ENCODE measurements around the gene ANXA4. TPM values are rescaled to one million over a fixed set of nuclear protein-coding genes. Genes with fewer than 3 reads are reported as not detected.

Gene ANXA4
- total RNA-seq, 3 donors from 2014 or later (not counting 1 experiment from before 2014, with no cell fraction given), result 44.6 to 63.6 (median 55.8) TPM

DNA sequence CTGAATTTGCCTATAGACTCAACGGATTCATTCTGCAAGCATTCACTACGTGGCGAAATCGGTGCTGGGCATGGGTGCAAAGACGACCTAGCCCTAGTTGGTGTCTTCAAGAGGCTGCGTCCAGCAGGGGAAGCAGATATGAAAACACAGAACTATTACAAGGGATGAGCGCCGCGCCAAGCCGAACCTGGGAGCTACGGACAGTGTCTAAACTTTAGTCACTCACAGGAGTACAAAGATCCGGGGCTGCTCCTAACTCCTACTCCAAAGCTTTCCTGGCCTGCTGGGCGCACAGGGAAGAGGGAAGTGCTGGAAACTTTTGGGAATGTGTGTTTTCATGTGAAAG, 732 bp upstream of the ANXA4 start:
- 8% methylated on average over 12 of the region's 13 CpGs for WGBS (ENCODE audit: insufficient coverage)
- DNase-seq, result peak; percentile 22 to 48
- Histone ChIP-seq H3K9me3 (ENCODE audit: control insufficient read depth, insufficient read depth, low read length) (no peaks in the 10 kb centered on the region), H3K4me1 (ENCODE audit: control insufficient read depth, insufficient read depth, low read length) (peaks cover 22% of the 10 kb centered on the region), H3K27me3 (ENCODE audit: control insufficient read depth, insufficient read depth, low read length) (no peaks in the 10 kb centered on the region), H3K36me3 (ENCODE audit: control insufficient read depth, insufficient read depth, low read length) (no peaks in the 10 kb centered on the region), H3K27ac (ENCODE audit: low read length) (peak overlapping the region; percentile 54), H3K4me3 (ENCODE audit: low read length) (peak overlapping the region; percentile 82)
- intact Hi-C loops (cut with micrococcal nuclease), result loop anchor here (5.0 kb wide), 1 partner anchor 36 kb away; no protein-coding TSS in a partner anchor
- H3K4me3 Mint-ChIP-seq, result peak overlapping the region; percentile 99
- no peak for TF ChIP-seq CTCF (IDR thresholded peaks at IDR 0.05)
- ATAC-seq, result peak in 2 of 3 donors; percentile 18 to 48
- no peaks in the 10 kb centered on the region for H3K27me3 Mint-ChIP-seq (ENCODE audit: low read depth in 2 of 2)
- no peaks in the 10 kb centered on the region for H3K9me3 Mint-ChIP-seq
- no peaks in the 10 kb centered on the region for H3K36me3 Mint-ChIP-seq
- H3K27ac Mint-ChIP-seq, result peak overlapping the region; percentile 91 to 95
- H3K4me1 Mint-ChIP-seq, result peaks cover 25 to 38% of the 10 kb centered on the region in 2 donors

DNA sequence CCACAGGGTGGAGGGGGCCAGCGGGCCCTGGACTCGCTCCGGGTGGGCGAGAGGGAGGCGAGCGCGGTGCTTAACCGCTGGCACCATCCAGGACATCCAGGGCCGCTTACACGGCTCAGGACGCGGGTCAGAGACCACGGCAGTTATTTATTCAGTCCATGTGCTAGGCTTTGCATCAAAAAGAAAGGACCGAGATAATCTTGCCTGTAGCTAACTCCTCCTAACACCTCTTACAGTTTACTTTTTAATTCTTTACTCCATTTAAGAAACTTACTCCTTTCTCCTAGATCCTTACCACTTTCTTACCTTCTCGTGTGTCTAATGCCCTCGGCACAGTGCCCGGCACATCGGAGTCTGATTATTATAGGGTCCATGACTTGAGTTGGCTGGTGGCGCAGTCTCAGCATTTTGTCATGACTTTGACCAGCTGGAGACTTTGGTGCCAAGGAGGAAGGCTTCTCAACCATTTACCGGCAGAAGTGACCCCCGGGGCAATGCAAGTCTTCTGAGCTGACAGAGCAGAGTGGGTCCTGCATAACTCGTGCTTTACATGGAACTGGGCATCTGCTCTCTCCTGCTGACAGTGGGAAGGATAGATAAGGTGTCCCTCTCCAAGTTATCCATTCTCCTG, 503 bp downstream of the ANXA4 start:
- Histone ChIP-seq H3K9me3 (ENCODE audit: control insufficient read depth, insufficient read depth, low read length) (no peaks in the 10 kb centered on the region), H3K27ac (ENCODE audit: low read length) (peak overlapping the region; percentile 19), H3K36me3 (ENCODE audit: control insufficient read depth, insufficient read depth, low read length) (no peaks in the 10 kb centered on the region), H3K4me3 (ENCODE audit: low read length) (peak overlapping the region; percentile 82), H3K27me3 (ENCODE audit: control insufficient read depth, insufficient read depth, low read length) (no peaks in the 10 kb centered on the region), H3K4me1 (ENCODE audit: control insufficient read depth, insufficient read depth, low read length) (peaks cover 22% of the 10 kb centered on the region)
- H3K27ac Mint-ChIP-seq, result peak overlapping the region; percentile 91 to 95
- peak overlapping the region; percentile 95 for H3K4me3 Mint-ChIP-seq
- no peaks in the 10 kb centered on the region for H3K9me3 Mint-ChIP-seq
- peaks cover 37 to 45% of the 10 kb centered on the region in 2 donors for H3K4me1 Mint-ChIP-seq
- no peak for TF ChIP-seq CTCF (IDR thresholded peaks at IDR 0.05)
- 22% methylated on average over 21 of the region's 22 CpGs for WGBS (ENCODE audit: insufficient coverage)
- peak in 2 of 3 donors; percentile 42 to 47 for ATAC-seq
- no peaks in the 10 kb centered on the region for H3K27me3 Mint-ChIP-seq (ENCODE audit: low read depth in 2 of 2)
- DNase-seq, result no peak
- H3K36me3 Mint-ChIP-seq, result no peaks in the 10 kb centered on the region
- intact Hi-C loops (cut with micrococcal nuclease), result loop anchor here (5.0 kb wide), 1 partner anchor 35 kb away; no protein-coding TSS in a partner anchor

DNA sequence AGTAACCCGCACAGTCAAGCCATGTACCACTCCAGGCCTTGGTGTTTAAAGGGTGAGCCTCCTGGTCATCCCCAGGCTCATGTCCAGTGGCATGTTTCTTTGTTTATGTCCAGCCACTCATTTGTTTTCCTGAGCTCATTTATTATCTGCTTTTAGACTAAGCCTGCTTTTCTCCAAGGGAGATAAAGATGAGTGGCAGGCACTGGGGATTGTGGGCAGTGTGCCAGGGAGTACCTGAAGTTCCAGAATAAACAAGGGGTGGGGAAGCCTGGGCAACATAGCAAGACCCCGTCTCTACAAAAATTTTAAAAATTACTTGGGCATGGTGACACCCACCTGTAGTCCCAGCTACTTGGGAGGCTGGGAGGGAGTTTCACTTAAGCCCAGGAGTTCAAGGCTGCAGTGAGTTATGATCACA, 1.9 kb downstream of the ANXA4 start:
- ATAC-seq, result no peak
- DNase-seq, result no peak
- Mint-ChIP-seq H3K4me3 (no peak overlapping the region), H3K4me1 (peaks cover 38 to 48% of the 10 kb centered on the region in 2 donors), H3K27ac (peak overlapping the region; percentile 91 to 95), H3K9me3 (no peaks in the 10 kb centered on the region), H3K36me3 (no peaks in the 10 kb centered on the region), H3K27me3 (ENCODE audit: low read depth in 2 of 2) (no peaks in the 10 kb centered on the region)
- no peaks in the 10 kb centered on the region for H3K9me3 ChIP-seq (ENCODE audit: control insufficient read depth, insufficient read depth, low read length)
- no peaks in the 10 kb centered on the region for H3K36me3 ChIP-seq (ENCODE audit: control insufficient read depth, insufficient read depth, low read length)
- no peak overlapping the region for H3K27ac ChIP-seq (ENCODE audit: low read length)
- H3K27me3 ChIP-seq (ENCODE audit: control insufficient read depth, insufficient read depth, low read length), result no peaks in the 10 kb centered on the region
- WGBS (ENCODE audit: insufficient coverage), result 92% methylated on average over 2 of the region's 2 CpGs
- no peak for TF ChIP-seq CTCF (IDR thresholded peaks at IDR 0.05)
- peaks cover 22% of the 10 kb centered on the region for H3K4me1 ChIP-seq (ENCODE audit: control insufficient read depth, insufficient read depth, low read length)
- H3K4me3 ChIP-seq (ENCODE audit: low read length), result no peak overlapping the region
- intact Hi-C loops (cut with micrococcal nuclease), result loop anchor here (5.0 kb wide), 1 partner anchor 33 kb away; no protein-coding TSS in a partner anchor

Measured in natural killer cell (primary cell).